Measurements from ENCODE around the gene CFAP299. TPM values are rescaled to one million over a fixed set of nuclear protein-coding genes. Genes with fewer than 3 reads are reported as not detected.

Gene CFAP299
- total and polyA plus RNA-seq, 2 of the 8 experiments (the other 6 are each of a cell fraction or from before 2014, with no cell fraction given): not detected

- no peak for DNase-seq (ENCODE audit: low read depth in 1 of 2, low spot score in 2 of 2)
- Histone ChIP-seq H2BK20ac (ENCODE audit: low read length) (no peak overlapping the region), H3K79me1 (ENCODE audit: low read depth, low read length) (no peaks in the 10 kb centered on the region), H3K4me3 (ENCODE audit: extremely low read depth in 1 of 4, insufficient read depth in 2 of 4, low read depth in 3 of 4, low read length in 4 of 4) (no peak overlapping the region), H3K4me2 (ENCODE audit: insufficient read depth in 1 of 2, low read depth in 2 of 2, low read length in 2 of 2) (no peak overlapping the region), H3K4me1 (replicated peaks in 1 of 4; ENCODE audit: control insufficient read depth in 3 of 4, insufficient read depth in 4 of 4, low read length in 3 of 4) (peaks cover 0 to 5% (median 1%) of the 10 kb centered on the region in 4 experiments; a peak in 2 of 7 replicates), H3K4ac (replicated peaks; ENCODE audit: insufficient read length, low read depth, low read length) (no peak overlapping the region), H4K5ac (ENCODE audit: insufficient read length, low read depth, low read length) (no peak overlapping the region), H3K27ac (ENCODE audit: low read depth, low read length) (no peak overlapping the region), H2BK5ac (ENCODE audit: low read depth, low read length) (no peak overlapping the region), H4K91ac (replicated peaks; ENCODE audit: insufficient read length, low read length) (no peak overlapping the region), H3K18ac (ENCODE audit: extremely low read depth, low read length) (no peak overlapping the region), H3K9ac (replicated peaks in 1 of 4; ENCODE audit: extremely low read depth in 1 of 4, low read depth in 3 of 4, low read length in 3 of 4) (no peak overlapping the region), H3K56ac (replicated peaks; ENCODE audit: insufficient read length, low read depth, low read length) (no peak overlapping the region), H2BK120ac (replicated peaks; ENCODE audit: low read depth, low read length) (no peak overlapping the region), H2BK15ac (ENCODE audit: low read length) (no peak overlapping the region), H3K9me3 (ENCODE audit: insufficient read depth in 2 of 2, low read depth in 1 of 2, low read length in 1 of 2) (peaks cover 1 to 7% of the 10 kb centered on the region in 2 experiments; a peak in 1 of 4 replicates), H2AK5ac (ENCODE audit: low read depth, low read length) (no peak overlapping the region), H4K20me1 (replicated peaks in 1 of 2; ENCODE audit: control insufficient read depth in 1 of 2, insufficient read depth in 2 of 2, low read length in 2 of 2) (no peaks in the 10 kb centered on the region), H3K36me3 (ENCODE audit: control insufficient read depth in 2 of 4, insufficient read depth in 4 of 4, low read length in 3 of 4) (0 out of 8 replicates have a peak, but pooled peaks cover 0 to 3% (median 0%) of the 10 kb centered on the region in 4 experiments), H3K79me2 (ENCODE audit: control insufficient read depth in 1 of 2, insufficient read depth in 2 of 2, low read length in 2 of 2) (no peaks in the 10 kb centered on the region), H2BK12ac (ENCODE audit: low read depth, low read length) (no peak overlapping the region), H3K14ac (ENCODE audit: insufficient read length) (no peak overlapping the region), H3K23me2 (ENCODE audit: low read depth, low read length) (no peaks in the 10 kb centered on the region; the same call in 1 of the 2 replicates), H2AFZ (ENCODE audit: low read length) (no peak overlapping the region), H3K23ac (ENCODE audit: insufficient read length) (no peak overlapping the region), H4K8ac (ENCODE audit: extremely low read depth, insufficient read depth, low read length) (no peak overlapping the region), H3K27me3 (replicated peaks in 1 of 4; ENCODE audit: control insufficient read depth in 3 of 4, extremely low read depth in 1 of 4, insufficient read depth in 3 of 4, low read length in 3 of 4) (no peaks in the 10 kb centered on the region)
- 83% methylated on average over 1 of the region's 1 CpG; no CpG with 5 or more reads in 1 of the 2 experiments for WGBS, 2 experiments (ENCODE audit: extremely low coverage in 1 of 2, insufficient coverage in 1 of 2, insufficient read length in 1 of 2, insufficient replicate concordance in 2 of 2, low coverage in 1 of 2, low lambda C conversion rate in 2 of 2, missing lambda C conversion rate in 1 of 2)
- FAIRE-seq: no peak
- ChIA-PET POLR2A (ENCODE audit: partially characterized antibody) (no interaction called here), CTCF (ENCODE audit: partially characterized antibody) (interaction anchor here (0.7 to 1.6 kb wide), 3 partner anchors 21 to 123 kb away, joined by 3 to 6 read pairs (median 4); no protein-coding TSS in a partner anchor)
- TF ChIP-seq EZH2 (IDR thresholded peaks at IDR 0.05; ENCODE audit: low read depth, low read length, severe bottlenecking) (no peak), NANOG (IDR thresholded peaks at IDR 0.05; ENCODE audit: insufficient read depth, low read depth, low read length, poor library complexity, severe bottlenecking) (no peak), KDM5A (IDR thresholded peaks at IDR 0.05; ENCODE audit: low read length) (no peak), SUZ12 (IDR thresholded peaks at IDR 0.05; ENCODE audit: low read length) (no peak), TAF7 (optimal IDR thresholded peaks at IDR 0.05; ENCODE audit: borderline replicate concordance, low read depth, low read length) (no peak), EGR1 (IDR thresholded peaks at IDR 0.05; ENCODE audit: borderline replicate concordance, low read depth, low read length) (no peak), MAX (IDR thresholded peaks at IDR 0.05) (no peak), RNF2 (IDR thresholded peaks at IDR 0.05; ENCODE audit: borderline replicate concordance, low read depth, low read length, missing control alignments, poor library complexity, severe bottlenecking) (no peak), ATF2 (IDR thresholded peaks at IDR 0.05; ENCODE audit: low read length) (no peak), KDM1A (IDR thresholded peaks at IDR 0.05; ENCODE audit: borderline replicate concordance, low read length) (no peak)
Observed at GRCh38 chr4:80307183-80307735, 28.3 kb upstream of the CFAP299 start.
